AG09319 (cell line): ENCODE results near the gene SORBS1.

Source experiments
- DNase-seq: peaks from one replicate; pipeline ENCODE4 v3.0.0-alpha.2; 2010; ENCODE audit warnings: low read depth; ENCODE audit errors: extremely low read depth
- TF ChIP-seq, protein P1 (sequence below): IDR thresholded peaks from 2 replicates; pipeline ENCODE4 v1.5.1; 2011; ENCODE audit warnings: low read depth, mild to moderate bottlenecking, inconsistent platforms, low read length, moderate library complexity

The SORBS1 gene

DNA sequence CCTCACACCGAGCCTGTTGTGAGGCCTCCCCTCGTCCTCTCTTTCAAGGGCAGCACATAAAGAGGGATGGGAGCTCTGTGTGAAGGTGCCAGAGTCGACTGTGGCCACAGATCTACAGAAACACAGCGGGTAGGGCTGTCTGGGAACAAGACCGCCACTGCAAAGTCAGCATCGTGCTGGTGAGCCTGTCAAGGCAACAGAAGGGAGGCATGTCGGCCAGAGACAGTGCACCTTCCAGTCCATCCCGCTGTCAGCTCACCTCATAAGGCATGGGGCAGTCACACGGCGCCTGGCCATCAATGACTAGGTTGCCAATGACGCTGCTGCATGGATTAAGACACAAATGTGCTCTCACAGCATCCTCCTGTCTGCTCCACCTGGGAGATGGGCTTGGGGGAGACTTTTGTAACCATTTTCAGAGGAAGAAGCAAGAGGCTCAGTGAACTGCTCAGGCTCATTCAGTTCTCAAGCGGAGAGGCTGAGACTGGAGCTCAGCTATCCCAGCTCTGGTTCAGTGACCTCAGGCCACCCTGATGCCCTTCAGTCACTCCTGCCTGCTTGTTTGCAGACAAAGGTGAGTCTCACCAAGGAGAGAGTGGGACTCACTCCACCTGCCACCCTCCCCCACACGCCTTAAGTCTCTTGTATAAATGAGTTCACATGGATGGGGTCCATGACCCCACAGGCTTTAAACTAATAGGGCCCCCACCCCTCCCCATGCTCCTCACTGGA, 125.5 kb downstream of the SORBS1 start:
- no peak for DNase-seq
- TF ChIP-seq, protein P1, sequence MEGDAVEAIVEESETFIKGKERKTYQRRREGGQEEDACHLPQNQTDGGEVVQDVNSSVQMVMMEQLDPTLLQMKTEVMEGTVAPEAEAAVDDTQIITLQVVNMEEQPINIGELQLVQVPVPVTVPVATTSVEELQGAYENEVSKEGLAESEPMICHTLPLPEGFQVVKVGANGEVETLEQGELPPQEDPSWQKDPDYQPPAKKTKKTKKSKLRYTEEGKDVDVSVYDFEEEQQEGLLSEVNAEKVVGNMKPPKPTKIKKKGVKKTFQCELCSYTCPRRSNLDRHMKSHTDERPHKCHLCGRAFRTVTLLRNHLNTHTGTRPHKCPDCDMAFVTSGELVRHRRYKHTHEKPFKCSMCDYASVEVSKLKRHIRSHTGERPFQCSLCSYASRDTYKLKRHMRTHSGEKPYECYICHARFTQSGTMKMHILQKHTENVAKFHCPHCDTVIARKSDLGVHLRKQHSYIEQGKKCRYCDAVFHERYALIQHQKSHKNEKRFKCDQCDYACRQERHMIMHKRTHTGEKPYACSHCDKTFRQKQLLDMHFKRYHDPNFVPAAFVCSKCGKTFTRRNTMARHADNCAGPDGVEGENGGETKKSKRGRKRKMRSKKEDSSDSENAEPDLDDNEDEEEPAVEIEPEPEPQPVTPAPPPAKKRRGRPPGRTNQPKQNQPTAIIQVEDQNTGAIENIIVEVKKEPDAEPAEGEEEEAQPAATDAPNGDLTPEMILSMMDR = no peak

DNA sequence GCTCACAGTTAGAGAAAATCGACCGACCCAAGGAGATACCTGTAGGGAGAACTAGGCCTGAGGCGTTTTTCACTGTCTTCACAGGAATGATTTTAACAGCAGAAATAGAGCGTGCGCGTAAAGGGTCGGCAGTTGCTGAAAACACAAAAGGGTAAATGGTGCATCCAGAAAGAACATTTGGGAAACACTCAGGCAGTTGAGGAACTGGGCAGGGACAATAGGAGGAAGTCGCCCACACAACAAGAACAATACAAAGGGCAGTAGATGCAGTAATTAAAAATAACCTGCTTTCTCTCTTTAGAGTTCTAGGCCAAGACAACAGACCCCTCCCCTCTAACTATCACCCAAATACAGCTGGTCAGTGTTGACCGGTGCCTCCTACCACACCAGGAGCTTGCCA, 126.6 kb downstream of the SORBS1 start:
- DNase-seq = no peak
- TF ChIP-seq, protein P1 = no peak

DNA sequence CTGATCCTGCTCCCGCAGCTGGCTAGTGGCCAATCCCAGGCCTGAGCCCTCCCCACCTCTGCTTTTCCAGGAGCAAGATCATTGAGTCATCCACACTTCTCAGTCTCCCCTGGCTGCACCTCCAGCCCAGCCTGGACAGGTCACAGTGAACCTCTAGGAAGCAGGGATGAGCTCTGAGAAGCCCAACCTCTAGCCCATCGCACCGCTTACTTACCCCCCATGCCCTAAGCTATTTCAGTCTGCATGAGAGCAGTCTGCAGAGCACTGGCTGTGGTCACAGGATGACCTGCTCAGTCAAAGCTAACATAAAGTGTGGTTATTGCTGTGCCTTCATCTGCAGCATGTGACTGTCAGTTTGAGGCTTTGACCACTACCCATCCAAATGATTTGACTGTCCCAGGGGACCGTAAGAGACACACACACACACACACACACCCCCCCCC, 129.2 kb downstream of the SORBS1 start:
- DNase-seq = no peak
- TF ChIP-seq, protein P1 = no peak

DNA sequence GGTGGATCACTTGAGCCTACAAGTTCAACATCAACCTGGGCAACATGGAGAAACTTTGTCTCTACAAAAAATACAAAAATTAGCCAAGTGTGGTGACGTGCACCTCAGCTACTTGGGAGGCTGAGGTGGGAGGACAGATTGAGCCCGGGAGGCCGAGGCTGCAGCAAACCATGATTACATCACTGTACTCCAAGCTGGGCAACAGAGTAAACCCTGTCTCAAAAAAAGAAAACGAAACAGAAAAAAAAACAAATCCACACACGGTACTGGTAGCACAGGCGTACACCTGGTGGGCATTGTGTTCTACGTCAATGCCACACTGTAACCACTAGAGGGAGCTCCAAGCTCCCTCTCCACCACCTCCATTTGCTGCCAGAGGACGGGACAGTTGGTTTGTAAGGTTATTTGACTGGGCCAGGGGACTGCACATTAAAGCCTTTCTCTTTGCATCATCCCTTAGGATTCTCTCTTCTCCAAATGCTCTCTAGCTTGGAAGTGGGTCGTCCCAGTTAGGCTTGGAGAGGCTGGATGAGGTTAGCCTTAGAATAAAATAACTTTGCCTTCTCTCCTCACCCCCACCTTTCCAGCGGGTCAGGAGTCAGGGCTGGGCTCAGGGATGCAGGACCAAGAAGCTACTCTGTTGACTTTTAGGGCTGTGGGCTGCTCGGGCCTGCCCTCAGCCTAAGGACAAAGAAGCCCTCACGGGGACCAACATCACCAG, 130.8 kb downstream of the SORBS1 start:
- TF ChIP-seq, protein P1 = peak; percentile 88
- peak; percentile 8 for DNase-seq

DNA sequence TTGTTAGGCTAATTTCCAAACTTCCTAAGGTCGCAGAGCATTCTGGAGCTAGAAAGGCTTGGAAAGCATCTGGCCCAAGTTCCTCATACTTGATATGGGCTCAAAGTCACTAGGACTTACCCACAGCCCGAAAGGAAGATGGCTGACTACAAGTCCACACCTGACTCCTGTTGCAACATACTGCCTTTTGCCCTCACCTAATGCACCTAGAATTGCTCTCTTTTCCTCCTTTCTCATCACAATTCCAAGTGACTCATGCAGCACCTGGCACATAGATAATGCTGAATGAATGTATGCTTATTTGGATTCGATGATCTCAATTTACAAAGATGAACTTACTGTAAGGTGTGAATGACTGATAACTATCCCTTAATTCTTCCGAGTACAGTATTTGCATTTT, 131.5 kb downstream of the SORBS1 start:
- TF ChIP-seq, protein P1 = no peak
- no peak for DNase-seq

DNA sequence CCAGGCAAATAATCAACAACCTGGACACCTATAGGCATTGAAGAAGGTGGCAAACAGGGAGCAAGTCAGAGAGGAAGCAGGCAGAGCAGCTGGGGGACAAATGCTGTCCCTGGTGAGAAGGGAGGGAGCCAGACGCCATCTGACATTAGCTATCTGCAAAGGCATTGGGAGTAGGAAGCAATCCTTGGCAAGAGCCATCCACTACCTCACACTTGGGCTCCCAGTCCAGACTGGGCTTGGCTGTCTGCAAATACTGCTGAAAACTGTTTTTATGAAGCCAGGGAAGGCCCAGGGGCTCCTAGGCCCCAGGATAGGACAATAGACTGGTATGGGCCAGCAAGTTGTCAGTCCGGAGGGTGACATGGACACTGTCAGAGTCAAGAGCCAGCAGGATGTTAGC, 132.5 kb downstream of the SORBS1 start:
- no peak for DNase-seq
- TF ChIP-seq, protein P1 = no peak

DNA sequence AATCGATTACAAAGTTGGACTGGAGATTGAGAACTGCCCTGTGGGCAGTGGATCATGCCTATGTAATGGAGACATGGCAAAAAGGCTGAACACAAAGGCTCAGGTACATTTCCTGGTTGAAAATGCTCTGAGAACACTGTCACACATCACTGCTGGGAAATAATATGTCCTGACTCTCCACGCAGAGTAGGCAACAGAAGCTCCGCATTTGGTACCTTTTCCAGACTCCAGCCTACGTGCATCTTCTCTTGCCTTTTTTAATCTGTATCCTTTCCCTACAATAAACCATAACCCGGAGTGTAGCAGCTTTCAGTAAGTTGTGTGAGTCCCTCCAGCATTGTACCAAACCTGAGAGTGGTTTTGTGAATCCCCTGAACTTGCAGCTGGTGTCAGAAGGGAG, 134.7 kb downstream of the SORBS1 start:
- no peak for DNase-seq
- TF ChIP-seq, protein P1 = no peak
